Nucleus accumbens (tissue), 56 donors: ENCODE results near the gene FGF13.

Source experiments
- DNase-seq, 56 donors: peaks; one replicate each; lab custom pipeline; 2025; lab: John Stamatoyannopoulos, UW

The FGF13 gene

DNA sequence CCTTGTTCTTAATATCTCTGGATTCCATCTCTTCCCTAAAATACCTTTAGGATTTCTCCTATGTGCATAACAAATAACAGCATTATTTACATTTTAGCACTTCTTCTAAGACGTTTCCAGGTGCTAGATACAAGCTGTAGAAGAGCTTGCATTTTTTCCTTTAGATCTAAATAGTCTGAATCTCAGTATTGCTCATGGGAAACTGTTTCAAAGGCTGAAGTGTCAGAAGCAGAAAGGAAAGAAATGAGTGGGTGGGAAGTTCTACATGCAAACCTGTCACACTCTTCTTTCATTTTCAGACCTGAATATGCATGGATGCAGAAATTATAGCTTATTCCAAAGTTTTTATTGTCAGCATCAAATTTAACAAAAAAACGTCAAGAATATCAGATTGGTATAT, 41.8 kb downstream of the FGF13 start:
- DNase-seq = no peak

- DNase-seq = no peak
Measured at GRCh38 chrX:138664466-138664865, 47.1 kb downstream of the FGF13 start.

DNA sequence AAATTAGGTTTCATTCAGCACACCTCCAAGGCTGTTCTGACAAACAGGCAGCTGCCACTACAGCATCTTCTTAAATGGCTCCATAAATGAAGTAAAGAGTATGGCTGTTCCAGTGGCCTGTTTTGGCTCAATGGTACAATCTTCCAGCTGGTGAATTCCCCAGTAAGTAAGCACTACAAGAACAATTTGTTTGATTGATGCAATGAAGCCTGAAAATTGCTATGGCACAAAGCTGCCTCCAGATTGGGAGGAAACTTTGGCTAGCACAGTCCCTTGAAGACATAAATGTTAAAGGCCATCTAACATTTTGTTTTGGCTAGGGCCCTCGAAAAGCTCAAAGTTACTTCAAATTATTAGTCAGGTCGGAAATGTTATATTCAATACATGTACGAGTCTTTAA, 47.5 kb downstream of the FGF13 start:
- no peak for DNase-seq

DNA sequence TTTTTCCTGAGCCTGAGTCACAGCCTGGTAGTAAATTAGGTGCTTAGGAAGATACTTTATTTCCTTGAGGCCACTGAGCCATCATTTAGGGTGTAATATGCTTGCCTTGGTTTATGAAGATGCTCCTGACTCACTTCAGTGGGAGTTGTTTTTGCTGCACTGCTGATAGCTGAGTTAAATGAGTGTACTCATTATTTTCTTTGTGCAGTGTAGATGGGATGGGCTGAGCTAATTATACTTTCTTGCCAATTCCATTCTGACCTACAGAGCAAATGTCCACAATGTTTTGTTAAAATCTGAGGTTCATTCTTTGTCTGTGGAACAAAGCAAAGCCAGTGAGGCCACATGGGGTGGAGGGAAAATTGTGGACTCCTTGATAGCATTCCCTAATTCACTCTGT, 60.0 kb downstream of the FGF13 start:
- DNase-seq = peak in 1 of 56 donors; percentile 0

DNA sequence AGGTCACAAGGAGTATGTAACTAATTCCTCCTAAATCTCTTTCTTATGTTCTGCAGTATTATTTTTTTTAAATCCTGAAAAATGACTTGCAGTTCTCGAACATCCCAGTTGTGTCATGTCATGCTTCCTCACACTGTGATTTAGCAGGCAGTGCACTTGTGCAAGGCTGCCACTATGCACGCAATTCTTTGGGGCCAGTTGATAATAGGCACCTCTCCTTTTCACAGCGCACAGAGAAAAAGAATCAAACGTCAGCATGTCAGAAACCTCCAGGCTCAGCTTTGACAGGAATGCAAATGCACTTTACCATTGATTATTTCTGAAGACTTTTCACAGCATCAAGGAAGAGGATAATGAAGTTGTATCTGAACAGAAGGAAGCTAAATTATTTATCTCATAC, 62.9 kb downstream of the FGF13 start:
- peak in 2 of 56 donors; percentile 0 for DNase-seq

DNA sequence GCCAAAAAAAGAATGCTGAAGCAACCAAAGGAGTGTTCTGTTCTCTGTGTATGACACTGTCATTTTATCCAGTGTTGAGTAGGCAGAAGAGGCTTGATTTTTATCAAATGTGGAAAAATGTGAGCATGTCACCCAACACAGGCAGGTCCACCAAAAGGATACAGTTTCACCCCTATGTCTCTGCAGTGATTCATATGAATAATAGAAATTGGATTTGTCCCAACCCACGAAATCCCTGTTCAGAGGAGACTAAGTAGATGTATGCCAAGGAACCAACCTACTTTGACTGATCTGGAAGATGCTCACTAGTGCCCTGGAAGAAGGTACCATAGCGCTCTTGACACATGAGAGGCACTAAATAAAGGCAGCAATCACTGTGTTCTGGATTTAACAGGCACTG, 72.5 kb downstream of the FGF13 start:
- no peak for DNase-seq
